H9 (cell line): ENCODE results near the gene PXK. TPM values are rescaled to one million over a fixed set of nuclear protein-coding genes. Genes with fewer than 3 reads are reported as not detected.
A peak's percentile ranks its signal among the peaks of the same experiment; 100 is the strongest.

ENCODE experiments used
- DNase-seq: peaks from one replicate; pipeline ENCODE4 v3.0.0-alpha.2; 2017
- H2AFZ ChIP-seq: one replicate; pipeline ENCODE4 v1.6.1; 2013; ENCODE audit warnings: mild to moderate bottlenecking, low read length, control low read depth, moderate library complexity
- H2AK5ac ChIP-seq: 2 replicates; pipeline ENCODE4 v1.6.1; 2013; ENCODE audit warnings: low read length, control low read depth, mixed read lengths; ENCODE audit not compliant: insufficient read length
- H2BK120ac ChIP-seq: one replicate; pipeline ENCODE4 v1.6.1; 2013; ENCODE audit warnings: low read depth, mild to moderate bottlenecking, low read length, control low read depth, inconsistent platforms; ENCODE audit not compliant: poor library complexity, severe bottlenecking
- H2BK12ac ChIP-seq: 2 replicates; pipeline ENCODE4 v1.6.1; 2013; ENCODE audit warnings: low read length, control low read depth, mixed read lengths, low read depth; ENCODE audit not compliant: insufficient read length
- H2BK15ac ChIP-seq: 2 replicates; pipeline ENCODE4 v1.6.1; 2013; ENCODE audit warnings: low read depth, low read length, control low read depth
- H2BK20ac ChIP-seq: one replicate; pipeline ENCODE4 v1.6.1; 2013; ENCODE audit warnings: low read depth, mild to moderate bottlenecking, low read length, control low read depth, inconsistent platforms; ENCODE audit not compliant: poor library complexity, severe bottlenecking
- H2BK5ac ChIP-seq: 2 replicates; pipeline ENCODE4 v1.6.1; 2013; ENCODE audit warnings: low read length, control low read depth, mixed read lengths; ENCODE audit not compliant: insufficient read length
- H3K14ac ChIP-seq: 2 replicates; pipeline ENCODE4 v1.6.1; 2013; ENCODE audit warnings: low read length, control low read depth; ENCODE audit not compliant: insufficient read depth
- H3K18ac ChIP-seq: 2 replicates; pipeline ENCODE4 v1.6.1; 2013; ENCODE audit warnings: low read depth, mild to moderate bottlenecking, mixed read lengths, low read length, control low read depth; ENCODE audit not compliant: insufficient read length
- H3K23ac ChIP-seq: 2 replicates; pipeline ENCODE4 v1.6.1; 2013; ENCODE audit warnings: low read length, control low read depth, mixed read lengths, low read depth; ENCODE audit not compliant: insufficient read length
- H3K23me2 ChIP-seq: 2 replicates; pipeline ENCODE4 v1.6.1; 2013; ENCODE audit warnings: low read depth, mild to moderate bottlenecking, mixed read lengths, low read length, control low read depth; ENCODE audit not compliant: insufficient read length, poor library complexity, severe bottlenecking
- H3K27ac ChIP-seq: 2 replicates; pipeline ENCODE4 v1.5.1; 2013; ENCODE audit warnings: low read length, control low read depth, mixed read lengths, low read depth; ENCODE audit not compliant: insufficient read length
- H3K27me3 ChIP-seq: 2 replicates; pipeline ENCODE4 v1.6.1; 2013; ENCODE audit warnings: low read length, control low read depth, inconsistent platforms; ENCODE audit not compliant: insufficient read depth
- H3K4ac ChIP-seq: 2 replicates; pipeline ENCODE4 v1.6.1; 2013; ENCODE audit warnings: low read depth, mild to moderate bottlenecking, control low read depth, inconsistent platforms, low read length, moderate library complexity
- H3K4me1 ChIP-seq: 2 replicates; pipeline ENCODE4 v1.6.1; 2013; ENCODE audit warnings: low read length, control low read depth, inconsistent platforms; ENCODE audit not compliant: insufficient read depth
- H3K4me2 ChIP-seq: 2 replicates; pipeline ENCODE4 v1.6.1; 2013; ENCODE audit warnings: low read length, control low read depth, mixed read lengths; ENCODE audit not compliant: insufficient read length, insufficient read depth
- H3K56ac ChIP-seq: 2 replicates; pipeline ENCODE4 v1.6.1; 2013; ENCODE audit warnings: low read depth, mild to moderate bottlenecking, mixed read lengths, low read length, control low read depth; ENCODE audit not compliant: insufficient read length
- H3K79me1 ChIP-seq: 2 replicates; pipeline ENCODE4 v1.6.1; 2013; ENCODE audit warnings: low read depth, mild to moderate bottlenecking, moderate library complexity, low read length, control low read depth, inconsistent platforms; ENCODE audit not compliant: insufficient read depth, poor library complexity, severe bottlenecking
- H3K79me2 ChIP-seq: 2 replicates; pipeline ENCODE4 v1.6.1; 2013; ENCODE audit warnings: low read length, control low read depth, inconsistent platforms; ENCODE audit not compliant: insufficient read depth
- H3K9ac ChIP-seq: 2 replicates; pipeline ENCODE4 v1.6.1; 2013; ENCODE audit warnings: low read length, control low read depth, mixed read lengths; ENCODE audit not compliant: insufficient read length; ENCODE audit errors: extremely low read depth
- H3K9me3 ChIP-seq: one replicate; pipeline ENCODE4 v1.6.1; 2013; ENCODE audit warnings: low read depth, low read length, inconsistent platforms; ENCODE audit not compliant: control insufficient read depth
- H3T11ph ChIP-seq: one replicate; pipeline ENCODE4 v1.6.1; 2013; ENCODE audit warnings: mild to moderate bottlenecking, low read length, control low read depth, inconsistent platforms
- H4K20me1 ChIP-seq: one replicate; pipeline ENCODE4 v1.6.1; 2013; ENCODE audit not compliant: control insufficient read depth, insufficient read length, insufficient read depth
- H4K5ac ChIP-seq: 2 replicates; pipeline ENCODE4 v1.6.1; 2013; ENCODE audit warnings: low read depth, mild to moderate bottlenecking, mixed read lengths, low read length, control low read depth; ENCODE audit not compliant: insufficient read length
- H4K8ac ChIP-seq: replicated peaks from 2 replicates; pipeline ENCODE4 v1.6.1; 2013; ENCODE audit warnings: low read length, control low read depth, mixed read lengths, low read depth; ENCODE audit not compliant: insufficient read length
- H4K91ac ChIP-seq: 2 replicates; pipeline ENCODE4 v1.6.1; 2013; ENCODE audit warnings: low read depth, mild to moderate bottlenecking, moderate library complexity, mixed read lengths, low read length, control low read depth; ENCODE audit not compliant: insufficient read length
- H3K27ac Mint-ChIP-seq, 3 experiments: 2 replicates in 2 of 3; 3 replicates in 1 of 3; pipeline ENCODE4 v1.8.0; 2020 to 2021; ENCODE audit warnings: mixed read lengths in 3 of 3, mild to moderate bottlenecking in 1 of 3, moderate library complexity in 1 of 3
- H3K27me3 Mint-ChIP-seq: 2 replicates; pipeline ENCODE4 v1.8.0; 2021; ENCODE audit warnings: low read depth, mild to moderate bottlenecking, moderate library complexity, mixed read lengths
- H3K36me3 Mint-ChIP-seq, 3 experiments: 2 replicates in 2 of 3; 3 replicates in 1 of 3; pipeline ENCODE4 v1.8.0; 2020 to 2021; ENCODE audit warnings: low read depth in 3 of 3, mixed read lengths in 3 of 3; ENCODE audit not compliant: insufficient read depth in 1 of 3
- H3K4me1 Mint-ChIP-seq, 2 experiments: 2 replicates each; pipeline ENCODE4 v1.8.0; 2020; ENCODE audit warnings: mixed read lengths in 2 of 2
- H3K4me3 Mint-ChIP-seq, 2 experiments: 2 replicates in 1 of 2; 3 replicates in 1 of 2; pipeline ENCODE4 v1.8.0; 2020 to 2021; ENCODE audit warnings: mild to moderate bottlenecking in 2 of 2, mixed read lengths in 2 of 2, moderate library complexity in 1 of 2
- H3K9me3 Mint-ChIP-seq, 2 experiments: 2 replicates in 1 of 2; 3 replicates in 1 of 2; pipeline ENCODE4 v1.8.0; 2020; ENCODE audit warnings: mild to moderate bottlenecking in 2 of 2, mixed read lengths in 2 of 2, moderate library complexity in 1 of 2
- CTCF ChIP-seq: fragments of 200-600 bp; sonication (generic); conservative IDR thresholded peaks from 3 replicates; pipeline ENCODE4 v1.8.0; 2021; ENCODE audit warnings: antibody characterized with exemption, mild to moderate bottlenecking
- WGBS: extraction: QIAGEN DNeasy Blood & Tissue Kit; methylation state at CpG from one replicate; pipeline ENCODE4 v1.1.7; 2013; ENCODE audit warnings: missing lambda C conversion rate, low lambda C conversion rate, mixed read lengths; ENCODE audit not compliant: insufficient read length; ENCODE audit errors: extremely low coverage; 5-methylcytosine and 5-hydroxymethylcytosine counted together
- total RNA-seq: library from RNA; stranded (reverse); gene quantifications from 2 replicates; pipeline ENCODE4 v1.2.1, GENCODE V29; 2021

PXK gene
- total RNA-seq, 1 experiment from 2014 or later = 3.3 TPM

DNA sequence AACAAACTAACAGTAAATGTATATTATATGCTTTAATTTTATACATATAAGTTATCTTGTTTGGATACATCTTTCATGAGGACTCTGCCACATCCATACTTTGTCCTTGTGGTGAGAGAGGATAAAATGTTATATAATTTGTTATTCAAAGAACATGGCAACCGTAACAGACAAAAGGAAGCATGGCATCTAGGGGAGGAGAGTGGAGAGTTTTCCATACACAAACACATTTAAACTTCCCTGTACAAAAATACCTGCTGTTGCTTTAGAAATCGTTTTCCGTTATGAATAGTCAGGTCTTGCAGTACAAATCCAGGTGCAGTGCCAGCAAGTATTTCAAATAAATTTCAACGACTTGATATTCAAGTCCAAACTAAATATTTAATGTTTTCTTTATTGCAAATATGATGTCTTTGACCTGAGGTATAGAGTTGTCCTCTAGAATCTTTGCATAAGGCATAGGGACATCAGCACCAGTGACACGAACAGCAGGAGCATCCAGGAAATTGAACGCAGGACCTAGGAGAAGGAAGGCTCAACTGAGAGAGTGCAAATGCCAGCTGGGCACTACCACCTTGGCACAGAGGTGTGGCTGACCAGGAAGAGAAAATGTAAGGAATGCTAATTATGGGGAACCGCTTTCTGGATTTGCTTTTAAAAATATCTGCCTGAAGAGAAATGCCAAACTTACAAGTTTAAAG is 95.1 kb downstream of the PXK start:
- H3K4me3 Mint-ChIP-seq = no peak overlapping the region
- Histone ChIP-seq H3K14ac (no peak overlapping the region), H2BK15ac (no peak overlapping the region), H3K9me3 (no peaks in the 10 kb centered on the region), H3K79me2 (no peaks in the 10 kb centered on the region), H4K91ac (no peak overlapping the region), H3K27ac (no peak overlapping the region), H2BK5ac (no peak overlapping the region), H3K9ac (no peak overlapping the region), H2AFZ (no peak overlapping the region), H3K56ac (no peak overlapping the region), H4K8ac (no peak overlapping the region), H3K23ac (no peak overlapping the region), H3K4ac (no peak overlapping the region), H2BK120ac (no peak overlapping the region), H3K27me3 (no peaks in the 10 kb centered on the region), H4K20me1 (peaks cover 3% of the 10 kb centered on the region), H2BK20ac (no peak overlapping the region), H3K79me1 (no peaks in the 10 kb centered on the region), H2AK5ac (no peak overlapping the region), H3K4me1 (no peaks in the 10 kb centered on the region), H2BK12ac (no peak overlapping the region), H3K23me2 (no peaks in the 10 kb centered on the region), H4K5ac (no peak overlapping the region), H3T11ph (no peak overlapping the region), H3K18ac (no peak overlapping the region), H3K4me2 (no peak overlapping the region)
- no peak for TF ChIP-seq CTCF
- H3K27ac Mint-ChIP-seq = peak overlapping the region in 2 of 3 experiments; percentile 10 to 66; a peak in 1 of 7 replicates
- H3K9me3 Mint-ChIP-seq = no peaks in the 10 kb centered on the region
- H3K27me3 Mint-ChIP-seq = no peaks in the 10 kb centered on the region
- no peak for DNase-seq
- H3K4me1 Mint-ChIP-seq = peaks cover 0 to 3% of the 10 kb centered on the region in 2 experiments; a peak in 2 of 4 replicates
- no CpG with 5 or more reads among the region's 7 CpGs for WGBS
- peaks cover 54 to 81% (median 66%) of the 10 kb centered on the region in 3 experiments; a peak in 6 of 7 replicates for H3K36me3 Mint-ChIP-seq
